ENCODE data around the gene PLCB3.

The PLCB3 gene

DNA sequence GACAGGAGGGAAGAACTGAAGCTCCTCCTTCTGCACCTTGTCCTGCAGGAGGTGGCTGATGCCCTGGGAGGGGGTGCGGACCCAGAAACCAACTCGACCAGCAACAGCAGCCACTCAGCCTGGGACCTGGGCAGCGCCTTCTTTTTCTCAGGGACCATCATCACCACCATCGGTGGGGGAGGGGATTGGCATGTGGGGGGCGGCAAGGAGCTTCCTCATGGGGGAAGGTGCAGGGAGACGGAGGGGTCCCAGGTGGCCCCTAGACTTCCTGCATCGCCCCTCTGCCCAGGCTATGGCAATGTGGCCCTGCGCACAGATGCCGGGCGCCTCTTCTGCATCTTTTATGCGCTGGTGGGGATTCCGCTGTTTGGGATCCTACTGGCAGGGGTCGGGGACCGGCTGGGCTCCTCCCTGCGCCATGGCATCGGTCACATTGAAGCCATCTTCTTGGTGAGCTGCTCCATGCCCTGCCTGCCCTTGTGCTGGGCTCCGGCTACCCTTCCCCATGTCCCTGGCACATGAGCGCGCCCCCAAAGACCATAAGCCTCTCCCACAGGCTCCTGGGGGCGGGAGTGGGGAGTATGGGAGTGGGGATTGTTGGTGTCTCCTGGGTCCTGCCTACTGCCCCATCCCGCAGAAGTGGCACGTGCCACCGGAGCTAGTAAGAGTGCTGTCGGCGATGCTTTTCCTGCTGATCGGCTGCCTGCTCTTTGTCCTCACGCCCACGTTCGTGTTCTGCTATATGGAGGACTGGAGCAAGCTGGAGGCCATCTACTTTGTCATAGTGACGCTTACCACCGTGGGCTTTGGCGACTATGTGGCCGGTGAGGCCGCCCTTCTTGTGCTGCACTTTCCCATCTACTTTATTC lies 45.7 kb downstream of the PLCB3 start:
- TF ChIP-seq, protein P1, sequence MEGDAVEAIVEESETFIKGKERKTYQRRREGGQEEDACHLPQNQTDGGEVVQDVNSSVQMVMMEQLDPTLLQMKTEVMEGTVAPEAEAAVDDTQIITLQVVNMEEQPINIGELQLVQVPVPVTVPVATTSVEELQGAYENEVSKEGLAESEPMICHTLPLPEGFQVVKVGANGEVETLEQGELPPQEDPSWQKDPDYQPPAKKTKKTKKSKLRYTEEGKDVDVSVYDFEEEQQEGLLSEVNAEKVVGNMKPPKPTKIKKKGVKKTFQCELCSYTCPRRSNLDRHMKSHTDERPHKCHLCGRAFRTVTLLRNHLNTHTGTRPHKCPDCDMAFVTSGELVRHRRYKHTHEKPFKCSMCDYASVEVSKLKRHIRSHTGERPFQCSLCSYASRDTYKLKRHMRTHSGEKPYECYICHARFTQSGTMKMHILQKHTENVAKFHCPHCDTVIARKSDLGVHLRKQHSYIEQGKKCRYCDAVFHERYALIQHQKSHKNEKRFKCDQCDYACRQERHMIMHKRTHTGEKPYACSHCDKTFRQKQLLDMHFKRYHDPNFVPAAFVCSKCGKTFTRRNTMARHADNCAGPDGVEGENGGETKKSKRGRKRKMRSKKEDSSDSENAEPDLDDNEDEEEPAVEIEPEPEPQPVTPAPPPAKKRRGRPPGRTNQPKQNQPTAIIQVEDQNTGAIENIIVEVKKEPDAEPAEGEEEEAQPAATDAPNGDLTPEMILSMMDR (conservative IDR thresholded peaks at IDR 0.05; ENCODE audit: low read length): no peak
- no peak for DNase-seq (ENCODE audit: low read depth)
- no peak overlapping the region for H3K4me3 ChIP-seq (ENCODE audit: low read length)

- no peak for DNase-seq (ENCODE audit: low read depth)
- H3K4me3 ChIP-seq (ENCODE audit: low read length): no peak overlapping the region
- TF ChIP-seq, protein P1 (conservative IDR thresholded peaks at IDR 0.05; ENCODE audit: low read length): no peak
Measured at GRCh38 chr11:64297699-64298358, 46.5 kb downstream of the PLCB3 start.

DNA sequence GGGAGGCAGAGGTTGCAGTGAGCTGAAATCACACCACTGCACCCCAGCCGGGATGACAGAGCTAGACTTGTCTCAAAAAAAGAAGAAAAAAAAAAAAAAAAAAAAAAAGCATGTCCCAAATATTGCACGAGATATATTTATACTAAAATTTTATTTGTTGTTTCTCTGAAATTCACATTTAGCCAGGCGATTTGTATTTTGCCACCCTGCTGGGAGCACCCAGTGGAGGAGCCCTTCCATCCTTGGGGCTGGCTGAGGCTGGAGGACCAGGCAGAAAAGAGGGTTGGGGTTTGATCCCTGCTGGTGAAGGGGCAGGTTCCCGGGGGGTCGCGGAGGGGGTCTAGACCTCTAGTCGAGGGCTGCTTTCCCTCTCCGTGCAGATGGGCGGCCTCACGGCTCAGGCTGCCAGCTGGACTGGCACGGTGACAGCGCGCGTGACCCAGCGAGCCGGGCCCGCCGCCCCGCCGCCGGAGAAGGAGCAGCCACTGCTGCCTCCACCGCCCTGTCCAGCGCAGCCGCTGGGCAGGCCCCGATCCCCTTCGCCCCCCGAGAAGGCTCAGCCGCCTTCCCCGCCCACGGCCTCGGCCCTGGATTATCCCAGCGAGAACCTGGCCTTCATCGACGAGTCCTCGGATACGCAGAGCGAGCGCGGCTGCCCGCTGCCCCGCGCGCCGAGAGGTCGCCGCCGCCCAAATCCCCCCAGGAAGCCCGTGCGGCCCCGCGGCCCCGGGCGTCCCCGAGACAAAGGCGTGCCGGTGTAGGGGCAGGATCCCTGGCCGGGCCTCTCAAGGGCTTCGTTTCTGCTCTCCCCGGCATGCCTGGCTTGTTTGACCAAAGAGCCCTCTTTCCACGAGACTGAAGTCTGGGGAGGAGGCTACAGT lies 47.9 kb downstream of the PLCB3 start:
- DNase-seq (ENCODE audit: low read depth): peak; percentile 25
- H3K4me3 ChIP-seq (ENCODE audit: low read length): peak overlapping the region; percentile 24; the same call in 1 of the 2 replicates
- TF ChIP-seq, protein P1 (conservative IDR thresholded peaks at IDR 0.05; ENCODE audit: low read length): no peak

- TF ChIP-seq, protein P1 (conservative IDR thresholded peaks at IDR 0.05; ENCODE audit: low read length): no peak
- H3K4me3 ChIP-seq (ENCODE audit: low read length): peak within 1 kb of the TSS; percentile 44
- DNase-seq (ENCODE audit: low read depth): no peak
Measured at GRCh38 chr11:64299847-64300648, 48.7 kb downstream of the PLCB3 start, which contains the start of gene CATSPERZ. Gene CATSPERZ, plus strand, starts transcription at chr11:64300358. Its CDS starts 53 bp downstream, at chr11:64300411.

GRCh38 chr11:64303109-64304031 lies 52.0 kb downstream of the PLCB3 start:
- no peak overlapping the region for H3K4me3 ChIP-seq (ENCODE audit: low read length)
- no peak for DNase-seq (ENCODE audit: low read depth)
- TF ChIP-seq, protein P1 (conservative IDR thresholded peaks at IDR 0.05; ENCODE audit: low read length): no peak
